ENCODE data around the gene SOX21.

The SOX21 gene

GRCh38 chr13:94673851-94674250 is 38.5 kb downstream of the SOX21 start:
- H3K9me3 Mint-ChIP-seq: no peaks in the 10 kb centered on the region
- no peak overlapping the region for H3K4me3 Mint-ChIP-seq
- H3K27ac Mint-ChIP-seq: no peak overlapping the region
- no peak for ATAC-seq
- no peak for DNase-seq
- no peaks in the 10 kb centered on the region for H3K36me3 Mint-ChIP-seq (ENCODE audit: low read depth)
- H3K4me1 Mint-ChIP-seq: no peaks in the 10 kb centered on the region
- H3K27me3 Mint-ChIP-seq: peaks cover 27% of the 10 kb centered on the region

DNA sequence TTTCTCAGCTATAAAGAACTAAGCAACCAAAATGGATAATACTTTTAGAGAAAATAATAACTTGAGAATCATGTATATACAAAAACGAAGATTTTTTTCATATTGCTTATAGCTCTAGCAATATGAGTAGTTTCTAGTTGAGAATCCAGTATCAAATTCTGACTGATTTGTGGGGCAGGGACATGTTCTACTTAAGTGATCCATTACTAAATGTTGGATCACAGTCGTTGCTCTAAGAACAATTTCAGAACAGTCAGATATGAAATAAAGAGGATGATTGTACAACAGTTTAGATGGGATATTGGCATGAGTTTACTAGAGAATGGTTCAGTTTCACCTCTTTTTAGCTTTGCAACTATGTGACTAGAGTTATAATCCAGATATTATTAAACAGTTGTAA is 39.9 kb downstream of the SOX21 start:
- Mint-ChIP-seq H3K4me1 (peaks cover 14% of the 10 kb centered on the region), H3K27ac (no peak overlapping the region), H3K4me3 (no peak overlapping the region), H3K27me3 (peaks cover 19% of the 10 kb centered on the region), H3K9me3 (peaks cover 3% of the 10 kb centered on the region), H3K36me3 (ENCODE audit: low read depth) (peaks cover 5% of the 10 kb centered on the region)
- DNase-seq: no peak
- no peak for ATAC-seq

- peaks cover 3% of the 10 kb centered on the region for H3K9me3 Mint-ChIP-seq
- DNase-seq (no peak), ATAC-seq (peak; percentile 95)
- peaks cover 6% of the 10 kb centered on the region for H3K36me3 Mint-ChIP-seq (ENCODE audit: low read depth)
- H3K27me3 Mint-ChIP-seq: peaks cover 28% of the 10 kb centered on the region
- peaks cover 39% of the 10 kb centered on the region for H3K4me1 Mint-ChIP-seq
- H3K4me3 Mint-ChIP-seq: no peak overlapping the region
- H3K27ac Mint-ChIP-seq: peak overlapping the region; percentile 88
Measured at GRCh38 chr13:94667190-94667589, 45.2 kb downstream of the SOX21 start.

DNA sequence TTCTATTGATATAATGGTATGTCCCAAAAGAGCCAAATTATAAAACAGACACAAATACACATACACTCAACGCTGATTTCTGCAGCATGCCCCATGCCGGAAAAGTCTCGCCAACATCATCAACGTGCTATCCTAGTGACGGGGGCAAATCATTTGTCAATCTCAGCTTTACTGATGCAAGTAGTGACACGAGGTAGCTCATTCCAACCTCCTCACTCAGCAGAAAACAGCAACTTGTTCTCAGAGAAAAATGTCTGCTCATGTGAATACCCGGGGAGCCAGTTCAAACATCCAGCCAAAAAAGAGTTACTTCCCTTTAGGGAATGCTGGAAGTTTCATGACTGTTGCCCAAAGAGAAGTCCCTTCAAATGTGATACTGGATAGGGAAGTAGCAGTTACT is 46.3 kb downstream of the SOX21 start:
- no peak for ATAC-seq
- Mint-ChIP-seq H3K27ac (no peak overlapping the region), H3K4me1 (peaks cover 41% of the 10 kb centered on the region), H3K9me3 (peaks cover 3% of the 10 kb centered on the region), H3K36me3 (ENCODE audit: low read depth) (peaks cover 6% of the 10 kb centered on the region), H3K4me3 (no peak overlapping the region), H3K27me3 (peaks cover 33% of the 10 kb centered on the region)
- no peak for DNase-seq

- H3K27me3 Mint-ChIP-seq: peaks cover 40% of the 10 kb centered on the region
- ATAC-seq: no peak
Measured at GRCh38 chr13:94664889-94665288, 47.5 kb downstream of the SOX21 start.

DNA sequence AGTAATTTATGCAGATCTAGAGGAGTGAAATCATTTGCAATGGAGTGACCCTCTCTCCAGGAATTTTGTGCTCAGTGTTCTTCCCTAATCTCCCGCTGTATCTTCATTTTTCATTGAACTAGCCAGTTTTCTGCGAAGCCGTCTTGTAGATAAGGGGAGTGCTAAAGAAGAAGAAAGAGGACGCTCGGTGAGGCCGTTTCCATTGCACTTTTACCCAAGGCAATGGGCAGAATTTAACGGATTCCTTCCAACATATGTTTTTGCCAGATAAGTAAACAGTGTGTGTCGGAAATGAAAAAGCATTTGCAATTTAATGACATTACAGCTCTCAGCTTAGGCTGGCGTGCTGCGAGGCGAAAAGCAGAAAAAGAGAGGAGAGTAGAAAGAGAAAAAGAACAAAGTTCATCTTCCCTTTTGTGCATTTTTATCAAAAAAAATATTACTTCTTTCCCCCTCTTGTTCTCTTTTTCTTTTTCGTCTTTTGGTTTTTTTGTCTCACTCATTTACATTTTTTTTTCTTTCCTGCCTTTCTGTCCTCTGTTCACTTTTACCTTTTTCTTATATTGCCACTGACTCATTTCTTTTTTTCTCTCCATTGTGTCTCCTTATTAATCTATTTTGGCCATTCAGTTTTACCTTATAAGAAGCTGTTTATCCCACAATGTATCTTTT is 49.9 kb downstream of the SOX21 start:
- Mint-ChIP-seq H3K9me3 (no peaks in the 10 kb centered on the region), H3K36me3 (ENCODE audit: low read depth) (peaks cover 1% of the 10 kb centered on the region), H3K4me3 (peak overlapping the region; percentile 22), H3K27ac (no peak overlapping the region), H3K4me1 (peaks cover 27% of the 10 kb centered on the region), H3K27me3 (peaks cover 48% of the 10 kb centered on the region)
- DNase-seq (no peak), ATAC-seq (no peak)

More at GRCh38 chr13:94664889-94665288, 47.5 kb downstream of the SOX21 start:
- H3K4me3 Mint-ChIP-seq: no peak overlapping the region
- no peak for DNase-seq
- H3K27ac Mint-ChIP-seq: no peak overlapping the region
- H3K36me3 Mint-ChIP-seq (ENCODE audit: low read depth): peaks cover 6% of the 10 kb centered on the region
- H3K4me1 Mint-ChIP-seq: peaks cover 41% of the 10 kb centered on the region
- H3K9me3 Mint-ChIP-seq: peaks cover 3% of the 10 kb centered on the region

- H3K27me3 Mint-ChIP-seq: peaks cover 48% of the 10 kb centered on the region
- H3K36me3 Mint-ChIP-seq (ENCODE audit: low read depth): no peaks in the 10 kb centered on the region
- no peak for DNase-seq
- H3K4me3 Mint-ChIP-seq: no peak overlapping the region
- peaks cover 26% of the 10 kb centered on the region for H3K4me1 Mint-ChIP-seq
- no peak overlapping the region for H3K27ac Mint-ChIP-seq
- ATAC-seq: no peak
- no peaks in the 10 kb centered on the region for H3K9me3 Mint-ChIP-seq
Measured at GRCh38 chr13:94661406-94661805, 50.9 kb downstream of the SOX21 start.

GRCh38 chr13:94660695-94661326 is 51.5 kb downstream of the SOX21 start:
- Mint-ChIP-seq H3K4me3 (no peak overlapping the region), H3K36me3 (ENCODE audit: low read depth) (no peaks in the 10 kb centered on the region), H3K9me3 (no peaks in the 10 kb centered on the region), H3K27me3 (peaks cover 48% of the 10 kb centered on the region), H3K4me1 (peaks cover 24% of the 10 kb centered on the region), H3K27ac (no peak overlapping the region)
- ATAC-seq: peak; percentile 31
- DNase-seq: no peak
